ENCODE data around the gene LOXL4.

The LOXL4 gene

DNA sequence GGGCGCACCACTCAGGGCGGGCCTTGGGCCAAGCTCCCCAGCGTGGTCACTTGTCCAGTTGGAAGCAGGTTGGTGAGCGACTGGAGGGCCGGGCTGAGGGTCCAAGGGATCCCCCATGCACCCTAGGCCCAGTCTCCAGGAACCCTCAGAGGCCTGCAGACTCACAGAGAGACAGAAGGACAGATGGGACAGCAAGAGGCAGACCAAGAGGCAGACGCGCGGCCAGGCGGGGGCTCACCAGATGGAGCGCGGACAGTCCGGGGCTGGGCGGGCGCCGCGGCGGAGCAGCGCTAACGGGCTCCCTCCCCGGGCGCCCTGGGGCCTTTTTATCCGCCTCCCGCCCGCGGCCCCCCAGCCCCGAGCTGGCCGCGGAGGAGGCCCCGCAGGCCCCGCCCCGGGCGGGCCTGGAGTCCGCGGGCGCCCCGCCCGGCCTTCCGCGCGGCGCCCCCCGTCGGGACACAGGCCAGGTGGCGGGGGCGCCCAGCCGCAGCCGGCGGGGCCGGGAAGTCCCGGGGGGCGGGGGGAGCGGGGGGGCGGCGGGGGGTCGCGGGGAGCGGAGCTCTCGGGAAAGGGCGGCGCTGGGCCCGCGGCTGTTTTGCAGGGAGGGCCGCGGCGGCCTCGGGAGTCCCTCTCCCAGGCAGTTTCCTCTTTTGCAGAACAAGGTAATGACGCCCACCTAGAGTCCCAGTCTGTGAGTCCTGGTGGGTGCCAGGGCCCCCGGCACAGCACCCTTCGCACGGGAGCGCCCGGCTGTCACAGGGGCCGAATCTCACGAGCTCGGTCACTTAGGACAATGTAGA is at the start of gene LOXL4:
Gene LOXL4, minus strand, starts transcription at position 301 of the 800 bp plus-strand sequence. CDS start 5,175 bp downstream, outside the sequence.
- FAIRE-seq = no peak

DNA sequence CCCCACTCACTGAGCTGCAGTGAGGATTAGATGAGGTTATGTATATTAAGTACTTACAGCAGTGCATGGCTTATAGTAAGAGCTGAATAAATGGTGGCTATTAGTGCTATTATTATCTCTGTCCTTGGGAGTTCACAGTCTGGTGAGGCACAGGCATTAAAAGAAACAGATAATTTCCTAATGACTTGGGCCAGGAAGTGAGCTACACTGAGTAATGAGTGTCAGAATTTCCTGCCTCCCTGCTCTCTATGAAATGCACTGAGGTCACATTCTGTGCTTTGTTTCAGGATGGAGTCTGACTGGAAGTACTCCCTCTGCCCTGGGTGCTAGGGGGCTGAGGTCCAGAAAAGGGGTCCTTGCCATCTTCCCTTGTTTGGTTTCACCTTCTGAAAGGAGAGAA is 48.7 kb upstream of the LOXL4 start:
- no peak for FAIRE-seq

DNA sequence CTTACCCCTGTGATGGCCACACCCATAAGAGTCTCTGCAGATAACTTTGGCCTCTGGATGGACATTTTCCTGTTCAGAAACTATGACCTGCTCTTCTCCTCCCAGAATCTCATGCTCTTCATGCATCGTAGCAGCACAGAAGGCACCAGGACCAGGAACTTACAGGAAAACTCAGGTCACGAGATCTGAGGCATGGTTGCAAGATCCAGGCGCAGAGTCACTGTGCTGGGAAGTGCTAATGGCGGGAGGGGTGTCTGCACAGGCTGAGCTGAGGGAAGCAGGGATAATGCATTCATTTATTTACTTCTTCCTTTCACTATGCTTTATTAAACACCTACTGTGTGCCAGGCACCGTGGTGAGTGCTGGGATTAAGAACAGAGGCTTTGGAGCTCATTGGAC is 48.2 kb upstream of the LOXL4 start:
- no peak for FAIRE-seq

DNA sequence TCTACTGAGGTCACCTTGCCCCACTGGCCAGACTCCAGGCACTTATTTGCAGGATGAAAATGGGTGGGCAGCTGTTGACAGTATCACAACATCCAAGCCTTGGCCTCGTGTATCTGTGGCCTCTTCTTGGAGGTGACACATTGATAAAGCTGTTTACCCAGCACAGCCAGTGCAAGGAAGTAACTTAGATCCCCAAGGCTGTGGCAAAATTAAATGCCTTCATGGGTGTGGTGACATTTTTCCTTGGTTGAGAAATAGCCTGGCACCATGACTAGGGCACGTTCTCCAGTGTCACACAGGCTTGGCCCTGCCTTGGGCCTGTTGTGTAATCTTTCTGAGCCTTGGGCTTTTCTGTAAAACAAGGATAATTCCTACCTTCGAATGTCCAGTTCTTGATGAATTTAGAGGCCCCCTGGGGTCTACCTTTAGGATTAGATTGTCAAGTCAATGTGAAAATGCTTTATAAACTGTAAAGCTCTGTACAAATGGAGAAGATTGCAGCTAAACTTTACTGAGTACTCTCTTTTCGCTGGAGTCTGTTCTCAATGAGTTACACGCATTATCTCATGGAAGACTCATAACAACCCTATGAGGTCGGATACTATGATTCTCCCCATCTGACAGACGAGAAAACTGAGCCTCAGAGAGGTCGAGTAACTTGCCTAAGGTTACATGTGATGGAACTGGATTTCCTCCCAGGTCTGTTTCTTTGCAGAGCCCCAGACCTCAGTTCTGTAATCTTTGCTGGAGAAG is 46.7 kb upstream of the LOXL4 start:
- no peak for FAIRE-seq

DNA sequence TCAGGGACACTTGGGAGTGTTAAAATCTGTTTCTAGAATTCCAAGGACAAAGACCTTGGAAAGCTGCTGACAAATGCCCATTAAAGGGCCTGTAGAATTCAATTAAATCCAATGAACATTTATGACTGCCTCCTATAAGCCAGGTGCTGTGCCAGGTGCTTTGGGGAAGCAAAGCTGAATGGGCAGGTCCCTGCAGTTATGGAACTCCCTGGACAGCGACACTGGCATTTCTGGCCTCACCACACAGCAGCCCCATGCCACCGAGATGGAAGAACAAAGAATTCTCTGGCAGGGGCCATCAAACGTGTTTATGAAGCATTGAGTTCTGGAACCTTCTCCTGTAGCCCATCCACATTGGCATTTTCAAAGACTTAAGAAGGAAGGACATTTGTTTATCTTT is 45.6 kb upstream of the LOXL4 start:
- no peak for FAIRE-seq

DNA sequence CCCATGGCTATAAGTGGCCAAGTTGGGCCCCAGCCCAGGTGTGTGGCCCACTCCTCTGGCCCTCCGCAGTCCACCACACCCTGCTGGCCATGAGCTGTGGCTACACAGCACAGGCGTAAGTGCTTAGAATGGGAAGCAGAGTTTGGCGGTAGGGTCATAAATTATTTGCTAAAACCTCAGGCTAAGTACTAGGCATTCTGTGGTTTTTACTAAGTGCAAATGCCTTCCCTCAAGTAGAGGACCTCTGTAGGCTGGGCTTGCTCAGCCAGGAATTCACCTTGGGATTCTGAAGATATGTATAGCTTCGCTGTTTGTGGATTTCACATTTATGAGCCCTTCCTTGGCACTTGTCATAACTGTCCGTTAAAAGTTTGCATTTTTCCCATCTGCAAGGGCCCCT is 44.8 kb upstream of the LOXL4 start:
- FAIRE-seq = no peak

DNA sequence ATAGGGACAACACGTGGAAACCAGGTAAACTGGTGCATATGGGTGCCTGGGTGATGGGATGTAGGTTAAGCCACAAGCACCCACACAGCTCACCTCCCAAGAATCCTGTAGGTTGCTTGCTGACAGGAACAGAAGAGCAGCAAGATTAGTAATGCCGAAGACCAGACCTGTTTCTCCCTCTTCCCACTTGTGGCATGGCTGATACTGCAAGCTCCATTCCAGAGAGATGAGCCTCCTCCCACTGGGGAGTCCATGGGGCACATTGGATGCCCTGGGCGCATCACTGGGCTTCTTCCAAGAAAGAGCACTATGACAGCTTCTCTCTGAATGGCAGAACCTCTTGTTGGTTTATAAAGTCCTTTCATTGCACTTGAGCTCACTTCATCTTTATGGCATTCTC is 44.4 kb upstream of the LOXL4 start:
- FAIRE-seq = no peak

DNA sequence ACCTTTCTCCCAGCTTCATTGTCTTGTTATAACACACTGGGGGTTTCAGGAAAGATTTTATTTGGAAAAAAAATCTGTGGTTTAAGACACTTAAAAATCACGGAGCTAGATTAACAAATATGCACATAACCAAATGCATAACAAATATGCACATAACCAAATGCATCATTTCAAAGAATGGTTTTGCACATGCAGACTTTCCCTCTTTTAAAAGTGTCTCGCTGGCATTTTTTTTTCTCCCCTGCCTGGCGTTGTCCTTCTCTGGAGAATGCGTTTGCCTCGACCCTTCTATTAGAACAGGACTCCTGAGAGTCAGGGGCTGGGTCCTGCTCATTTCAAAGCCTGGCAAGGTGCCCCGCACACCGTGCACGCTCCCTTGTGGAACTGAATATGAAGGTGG is 42.7 kb upstream of the LOXL4 start:
- no peak for FAIRE-seq

DNA sequence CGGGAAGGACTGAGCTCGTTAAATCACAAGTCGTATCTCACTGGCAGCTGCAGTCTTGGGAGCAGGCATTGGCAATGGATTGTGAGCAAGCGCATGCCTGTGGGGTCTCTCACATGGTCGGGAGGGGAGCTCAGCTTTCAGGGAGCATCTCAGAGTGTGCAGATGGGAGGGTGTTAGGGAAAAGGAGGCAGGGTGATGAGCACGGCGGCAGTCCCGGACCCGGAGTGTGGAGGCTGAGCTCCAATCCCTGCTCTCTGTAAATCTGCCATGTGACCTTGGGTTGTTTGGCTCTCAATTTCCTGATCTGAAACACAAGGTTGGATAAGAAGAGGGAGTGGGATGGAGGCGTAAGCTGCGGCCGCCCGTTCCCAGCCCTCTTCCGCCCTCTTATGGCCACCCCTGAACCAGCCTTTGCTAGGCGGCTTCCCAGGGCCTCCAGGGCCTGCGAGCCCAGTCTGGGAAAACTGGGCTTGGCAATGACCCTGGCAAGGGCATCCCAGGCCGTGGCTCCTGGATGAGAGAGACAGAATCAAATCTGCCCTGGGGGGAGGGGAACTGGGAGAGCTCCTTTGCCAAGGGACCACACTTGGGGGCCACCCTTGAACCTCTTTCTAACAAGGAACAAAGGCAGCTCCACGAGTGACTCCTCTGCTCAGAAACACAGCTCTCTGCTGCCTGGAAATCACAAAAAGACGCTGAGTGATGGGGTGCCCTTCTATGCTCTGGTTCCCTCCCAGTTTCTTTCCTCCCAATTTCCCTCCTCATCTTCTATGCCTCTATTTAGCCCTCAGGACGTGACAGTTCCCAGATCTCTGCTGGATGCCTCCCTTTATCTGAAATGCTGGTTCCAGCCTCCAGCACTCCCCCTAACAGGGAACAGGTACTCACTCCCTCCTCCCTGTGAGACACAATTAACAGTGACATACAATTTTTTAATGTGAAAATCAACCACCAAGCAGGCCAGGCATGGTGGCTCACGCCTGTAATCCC is 41.7 kb upstream of the LOXL4 start:
- FAIRE-seq = no peak

DNA sequence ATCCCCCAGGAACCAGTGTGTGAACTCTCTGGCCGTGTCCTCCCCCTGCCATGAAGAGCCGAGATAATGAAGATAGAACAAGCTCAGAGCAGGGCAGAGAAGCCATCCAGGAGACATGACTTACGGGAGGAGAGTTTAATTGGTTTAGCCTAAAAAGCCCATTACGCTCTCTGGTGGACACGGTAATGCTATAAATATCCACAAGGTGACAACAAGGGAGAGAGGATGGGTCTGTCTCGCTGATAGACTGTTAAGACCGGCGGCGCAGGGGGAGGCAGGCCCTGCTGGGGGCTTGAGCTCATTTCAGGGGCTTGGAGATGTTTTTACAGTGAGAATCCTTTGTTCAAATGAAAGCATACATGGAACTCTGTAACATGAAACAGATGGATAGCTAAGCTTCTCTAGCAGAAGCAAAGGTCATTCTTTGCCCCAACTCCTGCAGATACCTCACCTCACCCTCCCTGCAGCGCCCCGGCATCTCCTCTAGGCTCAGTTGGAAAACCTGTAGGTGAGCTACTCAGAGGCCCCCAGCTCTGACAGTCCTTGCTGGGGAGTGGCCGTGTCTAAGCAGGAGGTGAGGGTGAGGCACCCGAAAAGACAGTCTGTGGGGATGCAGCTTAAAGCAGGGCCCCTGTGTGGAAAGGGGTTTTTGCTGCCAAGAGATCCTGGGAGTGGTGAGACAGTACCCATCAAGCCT is 40.8 kb upstream of the LOXL4 start:
- FAIRE-seq = no peak

DNA sequence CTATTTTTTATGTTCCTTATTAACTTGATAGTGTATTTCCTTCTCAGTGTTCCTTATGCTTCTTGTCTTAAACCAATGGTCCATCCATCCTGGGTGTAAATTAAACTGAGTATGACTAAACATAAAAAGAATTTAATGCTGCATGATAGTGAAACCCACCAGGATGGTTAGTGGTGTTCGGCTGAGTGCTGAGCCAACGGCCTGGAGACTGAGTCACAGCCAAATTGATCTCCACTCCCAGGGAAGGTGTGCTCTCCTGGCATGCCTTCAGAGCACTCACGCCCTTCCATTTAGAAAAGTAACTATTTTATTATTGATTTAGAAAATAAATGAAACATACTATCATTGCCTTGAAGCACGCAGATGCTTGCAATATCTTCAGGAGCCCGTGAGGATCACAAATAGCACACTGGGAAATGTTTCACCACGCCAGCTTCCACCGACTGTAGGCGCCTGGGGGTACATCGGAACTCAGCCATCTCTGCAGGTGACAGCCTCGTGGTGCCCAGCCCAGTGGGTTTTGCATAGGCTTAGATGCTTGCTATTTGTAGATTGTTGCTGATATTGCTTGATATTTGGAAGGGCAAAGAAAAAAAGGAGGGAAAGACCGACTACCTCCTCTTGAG is 40.0 kb upstream of the LOXL4 start:
- no peak for FAIRE-seq

DNA sequence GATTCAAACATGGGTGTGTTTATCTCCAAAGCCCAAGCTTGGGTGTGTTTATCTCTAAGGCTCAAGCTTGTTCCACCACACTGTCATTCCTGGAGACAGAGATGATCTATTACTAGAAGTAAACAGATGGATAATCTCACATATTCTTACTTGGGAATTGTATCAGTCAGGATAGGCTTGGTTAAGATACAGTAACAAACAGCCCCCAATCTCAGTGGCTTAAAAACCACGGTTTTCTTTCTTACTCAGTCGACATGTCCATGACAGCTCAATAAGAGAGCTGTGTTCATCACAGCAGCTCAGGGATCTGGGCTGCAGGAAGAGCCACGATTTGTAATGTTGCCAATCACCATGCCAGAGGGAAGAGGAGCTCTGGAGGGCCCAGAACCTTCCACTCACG is 38.5 kb upstream of the LOXL4 start:
- FAIRE-seq = no peak

DNA sequence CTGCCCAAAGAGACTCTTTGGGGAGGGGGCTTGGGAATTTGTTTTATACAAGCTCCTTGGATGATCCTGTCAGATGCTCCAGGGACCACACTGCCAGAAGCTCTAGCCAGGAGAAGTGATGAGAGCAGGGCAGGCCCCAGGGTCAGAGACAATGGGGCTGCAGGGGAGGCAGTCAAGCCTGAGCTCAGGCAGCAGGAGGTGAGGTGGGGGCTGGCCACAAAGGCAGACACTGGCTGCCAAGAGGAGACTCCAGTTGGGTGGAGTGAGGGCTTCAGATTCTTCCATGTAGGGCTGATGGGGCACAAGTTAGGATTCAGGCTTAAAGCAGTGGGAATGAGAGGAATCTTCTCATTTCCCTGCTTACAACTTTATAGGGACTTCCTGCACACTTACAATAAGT is 35.6 kb upstream of the LOXL4 start:
- no peak for FAIRE-seq

DNA sequence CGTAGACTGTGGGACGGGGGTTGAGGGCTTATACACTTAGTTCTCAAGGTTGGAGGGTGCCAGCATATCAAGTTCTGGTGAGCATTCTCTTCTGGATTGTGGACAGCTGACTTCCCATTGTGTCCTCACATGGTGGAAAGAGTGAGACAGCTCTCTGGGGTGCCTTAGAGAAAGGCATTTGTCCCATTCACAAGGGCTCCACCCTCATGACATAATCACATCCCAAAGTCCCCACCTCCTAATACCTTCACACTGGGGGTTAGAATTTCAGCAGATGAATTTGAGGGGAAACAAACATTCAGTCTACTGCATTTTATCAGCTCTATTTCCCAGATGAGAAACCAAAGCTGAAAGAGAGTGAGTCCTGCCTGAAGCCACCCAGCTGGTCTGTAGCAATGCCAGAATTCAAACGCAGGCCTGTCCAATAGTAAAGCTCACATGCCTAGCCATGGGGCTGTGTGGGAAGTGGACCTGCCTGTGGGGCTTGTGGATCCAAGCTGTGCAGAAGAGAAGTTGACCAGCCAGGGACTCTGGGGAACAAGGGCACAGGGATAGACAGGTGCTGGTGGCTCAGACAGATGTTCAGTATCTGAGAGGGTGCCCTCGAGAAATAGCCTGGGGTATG is 34.9 kb upstream of the LOXL4 start:
- no peak for FAIRE-seq

DNA sequence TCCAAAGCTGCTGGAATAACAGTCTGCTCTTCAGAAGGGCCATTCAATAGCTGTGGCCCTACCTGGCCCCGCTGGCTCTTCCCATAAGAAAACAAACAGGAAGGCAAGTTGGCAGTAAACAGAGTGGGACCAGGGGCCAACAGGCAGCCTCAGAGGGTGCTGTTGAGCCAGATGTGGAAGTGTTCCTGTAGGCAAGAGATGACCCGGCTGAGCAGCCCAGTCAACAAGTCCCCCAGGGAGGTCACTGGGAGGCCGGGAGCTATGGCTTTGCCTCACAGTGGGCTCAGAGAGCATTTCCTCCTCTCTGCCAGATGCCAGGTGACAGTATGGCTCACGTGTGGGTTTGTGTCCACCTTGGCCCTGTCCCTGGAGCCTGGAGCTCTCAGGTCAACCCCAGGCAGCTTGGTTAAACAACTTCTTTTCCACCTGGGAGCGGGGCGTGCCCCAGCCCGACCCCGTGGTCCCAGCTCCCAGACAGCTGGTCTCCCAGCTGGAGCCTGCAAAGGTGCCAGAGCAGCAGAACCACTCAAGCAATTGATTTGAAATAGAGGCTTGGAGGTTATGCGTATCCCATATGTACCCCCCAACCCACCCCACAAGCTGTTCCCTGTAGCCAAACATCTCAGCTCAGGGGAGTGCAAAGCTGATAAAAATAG is 33.8 kb upstream of the LOXL4 start:
- no peak for FAIRE-seq

DNA sequence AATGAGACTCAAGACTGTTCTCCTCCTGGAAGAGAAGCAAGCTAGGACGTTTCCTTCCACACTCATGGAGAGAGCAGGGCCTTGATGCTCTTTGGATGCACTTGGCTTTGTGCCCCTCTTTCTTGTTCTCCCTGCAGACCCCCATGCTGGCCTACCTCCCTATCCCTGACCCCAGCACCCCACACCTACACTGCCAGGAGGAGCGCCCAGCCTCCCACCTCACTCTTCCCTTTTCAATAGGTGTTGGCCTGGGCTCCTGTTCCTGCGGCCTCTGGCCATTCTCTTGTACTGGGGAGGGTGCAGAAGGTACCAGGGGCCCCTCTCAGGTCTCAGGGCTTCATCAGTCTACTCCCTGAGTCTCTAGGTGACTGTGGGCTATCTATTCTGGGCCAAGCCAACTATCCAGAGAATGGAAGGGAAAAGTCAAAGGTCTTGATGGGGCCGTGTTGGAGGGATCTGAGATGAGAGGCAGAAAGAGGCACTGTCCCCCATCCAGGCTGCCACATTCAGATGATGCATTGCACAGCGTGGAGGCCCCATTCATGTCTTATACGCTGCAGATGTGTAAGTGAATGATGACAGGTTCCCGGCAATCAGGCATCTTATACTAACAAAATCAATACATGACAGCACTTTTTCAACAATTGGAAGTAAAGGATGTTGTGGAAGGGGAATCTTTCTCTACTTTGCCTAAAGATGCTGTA is 32.7 kb upstream of the LOXL4 start:
- no peak for FAIRE-seq

DNA sequence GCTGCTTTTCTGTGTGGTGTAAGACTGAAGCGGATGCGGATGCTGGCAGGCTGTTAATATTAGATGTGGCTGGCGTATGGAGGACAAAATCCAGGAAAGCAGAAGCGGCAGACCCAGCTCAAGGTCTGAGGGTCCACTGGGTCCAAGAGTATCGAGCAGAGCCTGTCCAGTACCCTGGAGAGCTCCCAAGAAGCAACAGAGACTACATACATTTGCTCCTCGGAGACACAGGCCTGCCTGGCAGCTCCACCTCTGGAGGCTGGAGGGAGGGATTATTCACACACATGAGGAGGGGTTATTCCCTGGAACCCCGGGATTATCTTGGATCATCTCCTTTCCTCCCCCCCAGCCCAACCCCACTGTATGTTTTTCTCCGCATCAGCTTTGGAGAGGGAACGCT is 31.3 kb upstream of the LOXL4 start:
- FAIRE-seq = no peak

DNA sequence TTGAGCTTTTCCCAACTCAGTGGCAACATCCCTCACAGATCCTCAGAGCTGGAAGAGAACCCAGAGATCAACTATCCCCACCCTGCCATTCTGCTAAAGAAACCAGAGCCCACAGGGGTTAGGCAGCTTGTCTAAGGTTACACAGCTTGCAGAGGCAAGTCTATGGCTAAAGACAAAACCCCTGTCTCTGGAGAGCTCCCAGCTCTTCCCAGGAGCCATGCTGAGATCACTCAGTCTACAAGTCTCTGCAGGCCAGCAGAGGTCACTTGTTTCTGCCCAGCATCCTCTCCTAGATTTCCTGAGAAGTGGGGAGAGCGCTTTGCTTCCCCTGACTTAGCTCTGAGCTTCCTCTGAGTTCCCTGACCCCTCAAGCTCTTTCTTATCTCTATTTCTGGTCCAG is 28.5 kb upstream of the LOXL4 start:
- no peak for FAIRE-seq

DNA sequence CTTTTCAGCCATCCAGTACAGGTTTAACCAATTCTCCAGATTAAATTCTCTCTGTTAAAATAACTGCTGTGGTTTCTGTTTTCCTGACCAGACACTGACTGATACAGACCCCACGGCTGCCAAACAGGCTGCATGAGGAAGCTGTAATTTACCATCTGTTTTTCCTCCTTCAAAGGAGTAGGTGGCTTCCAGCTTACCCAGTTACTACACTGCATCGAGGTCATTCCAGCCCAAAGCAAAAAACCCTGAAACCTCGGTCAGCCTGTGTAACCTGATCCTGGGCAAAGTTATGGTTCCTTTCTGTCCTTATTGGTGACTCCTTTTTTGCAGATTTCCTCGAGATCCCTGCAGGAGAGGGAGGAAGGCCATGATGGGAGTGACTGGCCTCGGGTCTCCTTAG is 27.9 kb upstream of the LOXL4 start:
- no peak for FAIRE-seq

DNA sequence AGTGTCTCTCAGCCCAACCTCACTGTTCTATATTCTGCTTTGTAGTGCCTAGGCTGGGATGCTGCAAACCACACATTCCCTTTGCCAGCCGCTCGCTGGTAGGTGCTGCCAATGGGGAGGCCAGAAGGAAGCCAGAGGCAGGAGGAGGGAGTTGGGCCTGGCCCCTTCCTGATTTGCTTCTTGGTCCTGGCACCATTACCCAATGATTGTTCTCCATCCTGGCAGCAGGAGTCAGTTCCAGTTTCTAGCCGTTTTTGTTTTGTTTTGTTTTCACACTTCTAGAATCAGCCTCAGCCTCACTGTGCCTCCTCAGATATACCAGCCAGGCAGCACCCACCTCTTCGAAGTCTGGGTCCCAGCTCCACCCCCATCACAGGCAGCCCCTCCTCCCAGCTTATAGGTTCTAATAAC is 27.4 kb upstream of the LOXL4 start:
- FAIRE-seq = no peak
